HCT116 (cell line): Measurements from ENCODE around the gene FBXO5. TPM values are rescaled to one million over a fixed set of nuclear protein-coding genes. Genes with fewer than 3 reads are reported as not detected.

Experiments
- ATAC-seq: fragments of 200-7000 bp; cut with Tn5 transposase; 2 replicates; pipeline ENCODE4 v1.9.1; 2020; ENCODE audit warnings: mild to moderate bottlenecking, moderate library complexity
- Bru-seq: library from RNA; stranded (reverse); fragments of 400-500 nt; gene quantifications from one replicate; lab custom pipeline; 2021; lab: Mats Ljungman, UMichigan
- BruChase-seq, 2 experiments: library from RNA; stranded (reverse); fragments of 400-500 nt; gene quantifications; one replicate each; lab custom pipeline; 2021; lab: Mats Ljungman, UMichigan
- BruUV-seq: library from RNA; stranded (reverse); fragments of 400-500 nt; replicated peaks from 2 replicates; lab custom pipeline; 2021; lab: Mats Ljungman, UMichigan
- CTCF ChIA-PET: fragments of 300-600 bp; sonication (Branson Sonifier 250); formaldehyde crosslinking; loops from one replicate; lab custom pipeline; 2021; ENCODE audit warnings: antibody characterized with exemption; lab: Charles Lee
- POLR2A ChIA-PET: fragments of 300-600, 350-600 bp; sonication (Branson Sonifier 250); formaldehyde crosslinking; loops from one replicate; lab custom pipeline; 2021; ENCODE audit warnings: antibody characterized with exemption; lab: Charles Lee
- RAD21 ChIA-PET, 2 experiments: fragments of 300-600 bp; sonication (Branson Sonifier 250); formaldehyde crosslinking; loops; one replicate each; lab custom pipeline; 2023; ENCODE audit warnings: low total read pairs in 2 of 2; ENCODE audit not compliant: uncharacterized antibody in 2 of 2, unreplicated experiment in 2 of 2, low non-redundant PET in 1 of 2; lab: Charles Lee
- DNase-seq: peaks from one replicate; pipeline ENCODE4 v3.0.0-alpha.2; 2010; ENCODE audit warnings: low read depth, low spot score
- H2AFZ ChIP-seq: fragments of 200-600 bp; shearing (Covaris generic), sonication (generic); 2 replicates; pipeline ENCODE4 v1.6.1; 2017; ENCODE audit warnings: low read depth, mixed run types, mixed read lengths, antibody characterized with exemption, low read length; ENCODE audit not compliant: poor library complexity, severe bottlenecking
- H3K27ac ChIP-seq: 2 replicates; pipeline ENCODE4 v1.5.1; 2012; ENCODE audit warnings: low read depth, low read length
- H3K27me3 ChIP-seq: fragments of 200-600 bp; sonication (generic); 2 replicates; pipeline ENCODE4 v1.6.1; 2016; ENCODE audit warnings: mixed run types, low read length, mixed read lengths; ENCODE audit not compliant: insufficient read depth
- H3K36me3 ChIP-seq, 2 experiments: fragments of 200-500 bp in 1 of 2; fragments of 200-600 bp in 1 of 2; sonication (Bioruptor generic) in 1 of 2; sonication (generic) in 1 of 2; 2 replicates each; pipeline versions ENCODE4 v1.5.1 to v1.6.1; 2014 to 2016; ENCODE audit warnings: low read length in 2 of 2, inconsistent platforms in 1 of 2, mixed read lengths in 1 of 2, mixed run types in 1 of 2; ENCODE audit not compliant: insufficient read depth in 2 of 2, control insufficient read depth in 1 of 2
- H3K4me1 ChIP-seq, 2 experiments: fragments of 200-600 bp in 1 of 2; sonication (generic) in 1 of 2; 2 replicates each; pipeline versions ENCODE4 v1.5.1 to v1.6.1; 2012 to 2017; ENCODE audit warnings: low read length in 2 of 2, inconsistent platforms in 1 of 2, mild to moderate bottlenecking in 1 of 2, mixed read lengths in 1 of 2, mixed run types in 1 of 2, moderate library complexity in 1 of 2; ENCODE audit not compliant: insufficient read depth in 2 of 2, control insufficient read depth in 1 of 2
- H3K4me2 ChIP-seq: fragments of 200-600 bp; sonication (generic); 2 replicates; pipeline ENCODE4 v1.6.1; 2017; ENCODE audit warnings: mixed run types, low read length, mixed read lengths
- H3K4me3 ChIP-seq, 2 experiments: fragments of 200-600 bp in 1 of 2; sonication (generic) in 1 of 2; replicated peaks in 1 of 2; 2 replicates each; pipeline ENCODE4 v1.5.1; 2011 to 2016; ENCODE audit warnings: low read length in 2 of 2, control low read depth in 1 of 2, low read depth in 1 of 2, mild to moderate bottlenecking in 1 of 2, mixed read lengths in 1 of 2, mixed run types in 1 of 2
- H3K79me2 ChIP-seq: fragments of 200-600 bp; sonication (generic); 2 replicates; pipeline ENCODE4 v1.6.1; 2017; ENCODE audit warnings: mild to moderate bottlenecking, mixed run types, low read length, moderate library complexity, mixed read lengths; ENCODE audit not compliant: insufficient read depth
- H3K9ac ChIP-seq: fragments of 200-600 bp; sonication (generic); 2 replicates; pipeline ENCODE4 v1.6.1; 2016; ENCODE audit warnings: low read length, mixed read lengths
- H3K9me2 ChIP-seq: fragments of 200-600 bp; sonication (generic), shearing (Covaris generic); 2 replicates; pipeline ENCODE4 v1.6.1; 2017; ENCODE audit warnings: mixed run types, mild to moderate bottlenecking, moderate library complexity; ENCODE audit not compliant: insufficient read depth
- H3K9me3 ChIP-seq, 2 experiments: fragments of 200-500 bp in 1 of 2; fragments of 200-600 bp in 1 of 2; sonication (Bioruptor generic) in 1 of 2; sonication (generic) in 1 of 2; 2 replicates each; pipeline ENCODE4 v1.6.1; 2014 to 2017; ENCODE audit warnings: low read length in 2 of 2, mixed read lengths in 2 of 2, inconsistent platforms in 1 of 2, low read depth in 1 of 2, mild to moderate bottlenecking in 1 of 2, mixed run types in 1 of 2, moderate library complexity in 1 of 2; ENCODE audit not compliant: control insufficient read depth in 1 of 2, insufficient read depth in 1 of 2
- H4K20me1 ChIP-seq: fragments of 200-600 bp; sonication (generic), shearing (Covaris generic); 2 replicates; pipeline ENCODE4 v1.6.1; 2017; ENCODE audit warnings: mixed run types, mild to moderate bottlenecking, moderate library complexity; ENCODE audit not compliant: insufficient read depth
- EGR1 ChIP-seq: IDR thresholded peaks from 2 replicates; pipeline ENCODE4 v1.6.1; 2012; ENCODE audit warnings: low read depth
- ELF1 ChIP-seq: IDR thresholded peaks from 2 replicates; pipeline ENCODE4 v1.6.1; 2012; ENCODE audit warnings: low read depth, borderline replicate concordance
- JUND ChIP-seq: IDR thresholded peaks from 2 replicates; pipeline ENCODE4 v1.6.1; 2012
- MAX ChIP-seq: IDR thresholded peaks from 2 replicates; pipeline ENCODE4 v1.6.1; 2012
- POLR2A ChIP-seq: IDR thresholded peaks from 2 replicates; pipeline ENCODE4 v1.7.0; 2011; ENCODE audit warnings: borderline replicate concordance; ENCODE audit not compliant: insufficient read depth, insufficient read length; ENCODE audit errors: extremely low read depth
- POLR2AphosphoS5 ChIP-seq: IDR thresholded peaks from 2 replicates; pipeline ENCODE4 v1.6.1; 2011; ENCODE audit warnings: mild to moderate bottlenecking, low read depth, low read length, moderate library complexity
- RAD21 ChIP-seq: IDR thresholded peaks from 2 replicates; pipeline ENCODE4 v1.6.1; 2012; ENCODE audit warnings: low read depth, mild to moderate bottlenecking
- SIN3A ChIP-seq: IDR thresholded peaks from 2 replicates; pipeline ENCODE4 v1.6.1; 2012; ENCODE audit warnings: low read depth
- SP1 ChIP-seq: IDR thresholded peaks from 2 replicates; pipeline ENCODE4 v1.6.1; 2012; ENCODE audit warnings: low read depth
- intact Hi-C: fragments of 100-400 bp; cut with micrococcal nuclease; formaldehyde crosslinking; loops from 2 replicates; pipeline ENCODE4 v1.10.0; 2022
- long read RNA-seq: library from polyadenylated mRNA; unstranded; transcript quantifications from one replicate; pipeline ENCODE4 v2.0.0, GENCODE V29; 2021; ENCODE audit not compliant: unreplicated experiment
- polyA plus RNA-seq: library from polyadenylated mRNA; unstranded; fragments of >200 nt; gene quantifications from 2 replicates; pipeline ENCODE4 v1.2.1, GENCODE V29; 2012; ENCODE audit warnings: missing spikeins
- total RNA-seq: library from RNA; stranded (reverse); gene quantifications from one replicate; pipeline ENCODE4 v1.2.1, GENCODE V29; 2021; ENCODE audit not compliant: unreplicated experiment

The FBXO5 gene
- total RNA-seq (38.9 TPM), Bru-seq, nascent RNA (percentile 96 among the genes with signal in this experiment), BruChase-seq, experiment 1, labeled RNA remaining after a 6-hour chase (percentile 58 among the genes with signal in this experiment), BruChase-seq, experiment 2, labeled RNA remaining after a 2-hour chase (percentile 89 among the genes with signal in this experiment)
- 7.2 and 16.2 TPM in 2 replicates for polyA plus RNA-seq
- long read RNA-seq, transcript FBXO5-201 (5 exons, 2,037 nt), result major isoform, 47 of 66 reads
- long read RNA-seq, transcript FBXO5-202 (5 exons, 2,221 nt), result minor isoform, 10 of 66 reads
- long read RNA-seq, partial matches to known transcripts, result 7 of 66 reads
- long read RNA-seq, other reads (novel, unspliced or antisense), result 2 of 66 reads

GRCh38 chr6:152982904-152983636, at the start of gene FBXO5:
TSS of gene FBXO5 (minus strand) at chr6:152983041. CDS start at chr6:152982959, 82 bp downstream.
- H3K27ac ChIP-seq, result peak within 1 kb of the TSS; percentile 90
- intact Hi-C loops, result no loop called here
- ChIA-PET POLR2A (interaction anchor here (0.6 to 1.9 kb wide), 11 partner anchors 10 to 255 kb away, joined by 3 to 6 read pairs (median 3); partner anchors contain the start of gene MTRF1L), CTCF (interaction anchor here (1.0 kb wide), 1 partner anchor 10 kb away, joined by 4 read pairs; no protein-coding TSS in a partner anchor), RAD21 (no interaction called here)
- H3K9ac ChIP-seq, result peak within 1 kb of the TSS; percentile 99
- H3K4me2 ChIP-seq, result peak within 1 kb of the TSS; percentile 93
- peaks cover 84% of the 10 kb centered on the region for H3K79me2 ChIP-seq
- peak; percentile 94 for DNase-seq
- peaks cover under 1 to 25% of the 10 kb centered on the region in 2 experiments; a peak in 2 of 4 replicates for H3K36me3 ChIP-seq
- no TSS peak for BruUV-seq
- peak within 1 kb of the TSS; percentile 93 to 94 for H3K4me3 ChIP-seq
- no peaks in the 10 kb centered on the region for H3K9me3 ChIP-seq
- H3K9me2 ChIP-seq, result no peaks in the 10 kb centered on the region
- ATAC-seq, result peak; percentile 89
- TF ChIP-seq EGR1, result peak; percentile 37; the same call in 1 of the 2 replicates
- peak; percentile 88 for TF ChIP-seq MAX
- TF ChIP-seq POLR2AphosphoS5, result peak; percentile 72
- peak; percentile 98 for TF ChIP-seq SP1
- TF ChIP-seq RAD21, result no peak
- peak; percentile 98 for TF ChIP-seq SIN3A
- TF ChIP-seq POLR2A, result peak; percentile 76
- TF ChIP-seq ELF1, result peak; percentile 41; the same call in 1 of the 2 replicates
- no peak for TF ChIP-seq JUND
- H3K27me3 ChIP-seq, result no peaks in the 10 kb centered on the region
- H4K20me1 ChIP-seq, result no peaks in the 10 kb centered on the region
- peak within 1 kb of the TSS; percentile 78 for H2AFZ ChIP-seq
- peaks cover 8 to 28% of the 10 kb centered on the region in 2 experiments; a peak in 3 of 4 replicates for H3K4me1 ChIP-seq
